ENCODE measurements around the gene LYZL6. TPM values are rescaled to one million over a fixed set of nuclear protein-coding genes. Genes with fewer than 3 reads are reported as not detected.

Gene LYZL6
- total and polyA plus RNA-seq, 12 donors: not detected

DNA sequence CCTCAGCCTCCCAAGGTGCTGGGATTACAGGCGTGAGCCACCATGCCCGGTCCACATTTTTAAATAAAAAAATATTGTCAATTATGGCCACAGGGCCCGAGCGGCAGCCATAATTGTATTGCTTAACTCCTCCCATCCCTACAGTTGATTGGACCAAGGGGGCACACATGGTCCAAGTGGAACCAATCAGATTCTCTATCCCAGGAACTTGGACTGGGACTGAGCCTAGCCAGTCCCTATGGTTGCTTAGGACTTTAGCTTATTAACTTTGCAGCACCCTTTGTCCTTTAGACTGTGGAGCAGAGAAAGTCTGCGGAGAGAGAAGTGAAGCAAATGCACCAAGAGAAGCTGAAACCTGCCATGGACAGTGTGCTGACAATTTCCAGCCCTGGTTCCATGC is 7.5 kb downstream of the LYZL6 start:
- TF ChIP-seq, protein P1, sequence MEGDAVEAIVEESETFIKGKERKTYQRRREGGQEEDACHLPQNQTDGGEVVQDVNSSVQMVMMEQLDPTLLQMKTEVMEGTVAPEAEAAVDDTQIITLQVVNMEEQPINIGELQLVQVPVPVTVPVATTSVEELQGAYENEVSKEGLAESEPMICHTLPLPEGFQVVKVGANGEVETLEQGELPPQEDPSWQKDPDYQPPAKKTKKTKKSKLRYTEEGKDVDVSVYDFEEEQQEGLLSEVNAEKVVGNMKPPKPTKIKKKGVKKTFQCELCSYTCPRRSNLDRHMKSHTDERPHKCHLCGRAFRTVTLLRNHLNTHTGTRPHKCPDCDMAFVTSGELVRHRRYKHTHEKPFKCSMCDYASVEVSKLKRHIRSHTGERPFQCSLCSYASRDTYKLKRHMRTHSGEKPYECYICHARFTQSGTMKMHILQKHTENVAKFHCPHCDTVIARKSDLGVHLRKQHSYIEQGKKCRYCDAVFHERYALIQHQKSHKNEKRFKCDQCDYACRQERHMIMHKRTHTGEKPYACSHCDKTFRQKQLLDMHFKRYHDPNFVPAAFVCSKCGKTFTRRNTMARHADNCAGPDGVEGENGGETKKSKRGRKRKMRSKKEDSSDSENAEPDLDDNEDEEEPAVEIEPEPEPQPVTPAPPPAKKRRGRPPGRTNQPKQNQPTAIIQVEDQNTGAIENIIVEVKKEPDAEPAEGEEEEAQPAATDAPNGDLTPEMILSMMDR (IDR thresholded peaks at IDR 0.05): no peak
- H3K4me1 ChIP-seq: peaks cover 0 to 19% (median 4%) of the 10 kb centered on the region in 9 donors
- H3K27me3 ChIP-seq: peaks cover 0 to 3% (median 0%) of the 10 kb centered on the region in 7 donors
- 96 to 97% methylated on average over 5 of the region's 5 CpGs for WGBS, 2 donors
- H3K9me3 ChIP-seq: no peaks in the 10 kb centered on the region
- intact Hi-C loops (cut with DNase I): loop anchor here in 1 of 10 donors (10.0 kb wide), 1 partner anchor 49 kb away; the partner anchor contains the start of genes CCL14 and CCL16
- no peak overlapping the region for H3K4me3 ChIP-seq
- H3K36me3 ChIP-seq: no peaks in the 10 kb centered on the region
- no peak overlapping the region for H3K27ac ChIP-seq
- ATAC-seq (no peak), DNase-seq (no peak)

DNA sequence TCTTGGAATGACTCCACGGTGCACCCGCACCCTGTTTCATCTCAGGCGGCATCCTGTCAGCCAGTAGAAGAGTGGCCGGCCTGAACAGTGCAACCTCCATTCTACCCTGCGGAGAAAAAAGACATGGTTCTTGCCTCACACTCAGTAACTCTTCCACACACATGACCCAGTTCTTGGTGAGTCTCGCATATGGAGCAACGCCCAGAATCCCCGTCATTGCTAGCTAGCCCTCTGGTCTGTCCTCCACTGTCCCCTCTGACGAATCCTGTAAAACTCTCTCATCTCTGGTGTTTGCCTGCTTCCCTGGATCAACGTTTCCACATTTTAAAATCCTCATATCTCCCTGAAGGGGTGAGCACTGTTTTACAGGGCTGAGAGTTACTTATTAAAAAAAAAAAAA is 8.8 kb downstream of the LYZL6 start:
- H3K27me3 ChIP-seq: peaks cover 0 to 9% (median 0%) of the 10 kb centered on the region in 7 donors
- WGBS, 2 donors: 79 to 86% methylated on average over 10 of the region's 10 CpGs
- peak in 1 of 8 donors; percentile 49 for ATAC-seq
- no peaks in the 10 kb centered on the region for H3K9me3 ChIP-seq
- peaks cover 0 to 31% (median 12%) of the 10 kb centered on the region in 9 donors for H3K4me1 ChIP-seq
- H3K36me3 ChIP-seq: no peaks in the 10 kb centered on the region
- TF ChIP-seq, protein P1 (IDR thresholded peaks at IDR 0.05): no peak
- intact Hi-C loops (cut with DNase I): loop anchor here in 1 of 10 donors (10.0 kb wide), 1 partner anchor 50 kb away; the partner anchor contains the start of genes CCL14 and CCL16
- no peak overlapping the region for H3K27ac ChIP-seq
- no peak overlapping the region for H3K4me3 ChIP-seq
- no peak for DNase-seq

DNA sequence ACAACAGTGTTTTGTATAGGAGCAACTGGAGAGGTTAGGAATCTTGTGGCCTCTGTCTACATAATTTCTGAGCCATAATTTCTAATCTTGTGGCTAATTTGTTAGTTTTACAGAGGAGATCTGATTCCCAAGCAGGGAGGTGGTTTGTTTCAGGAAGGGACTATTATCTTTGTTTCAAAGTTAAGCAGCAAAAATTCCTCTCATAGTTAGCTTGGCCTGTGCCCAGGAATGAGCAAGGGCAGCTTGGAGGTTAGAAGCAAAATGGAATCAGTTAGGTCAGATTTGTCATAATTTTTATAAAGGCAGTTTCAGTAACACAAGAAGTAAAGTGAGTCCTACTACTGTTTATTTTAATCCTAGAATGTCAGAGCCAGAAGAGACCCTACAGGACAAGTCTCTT is 10.9 kb downstream of the LYZL6 start:
- intact Hi-C loops (cut with DNase I): loop anchor here in 1 of 10 donors (10.0 kb wide), 1 partner anchor 52 kb away; the partner anchor contains the start of genes CCL14 and CCL16
- DNase-seq: no peak
- Histone ChIP-seq H3K9me3 (no peaks in the 10 kb centered on the region), H3K4me3 (no peak overlapping the region), H3K27me3 (peaks cover 0 to 22% (median 6%) of the 10 kb centered on the region in 7 donors), H3K27ac (peak overlapping the region in 1 of 10 donors; percentile 47), H3K4me1 (peaks cover 0 to 33% (median 12%) of the 10 kb centered on the region in 9 donors), H3K36me3 (no peaks in the 10 kb centered on the region)
- TF ChIP-seq, protein P1 (IDR thresholded peaks at IDR 0.05): no peak
- no peak for ATAC-seq

DNA sequence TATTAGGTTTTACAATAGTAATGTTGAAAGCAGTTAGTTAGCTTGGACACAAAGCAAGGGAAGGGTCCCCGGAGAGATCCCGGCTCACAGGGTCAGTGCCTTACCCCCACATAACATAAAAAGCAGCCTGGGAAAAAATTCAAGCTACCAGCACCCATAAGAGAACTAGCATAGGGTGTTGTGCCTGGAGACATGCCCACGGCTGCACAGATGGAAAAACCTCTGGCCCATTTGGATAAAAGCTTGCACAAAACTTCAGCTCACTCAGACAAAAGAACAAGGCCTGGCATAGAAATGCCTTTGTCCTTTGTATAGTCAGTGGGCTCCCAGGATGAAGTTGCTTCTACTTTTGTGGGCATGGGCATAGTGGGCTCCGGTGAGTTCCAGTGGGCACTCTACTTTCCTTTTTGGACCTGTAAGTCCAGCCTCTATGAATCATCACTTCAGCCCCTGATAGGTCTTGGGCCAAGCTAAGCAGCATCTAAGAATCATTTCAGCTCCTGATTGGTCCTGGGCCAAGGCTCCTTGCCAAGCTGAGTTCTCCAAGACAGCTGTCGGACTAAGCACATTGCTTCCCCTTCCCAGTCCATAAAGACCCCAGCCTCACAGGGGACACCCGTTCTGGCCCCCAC is 11.6 kb downstream of the LYZL6 start:
- H3K36me3 ChIP-seq: no peaks in the 10 kb centered on the region
- TF ChIP-seq, protein P1 (IDR thresholded peaks at IDR 0.05): no peak
- intact Hi-C loops (cut with DNase I): loop anchor here in 1 of 10 donors (10.0 kb wide), 1 partner anchor 53 kb away; the partner anchor contains the start of genes CCL14 and CCL16
- peak overlapping the region in 1 of 10 donors; percentile 47 for H3K27ac ChIP-seq
- 60 to 73% methylated on average over 6 of the region's 6 CpGs for WGBS, 2 donors
- no peaks in the 10 kb centered on the region for H3K9me3 ChIP-seq
- DNase-seq (no peak), ATAC-seq (peak in 3 of 8 donors; percentile 38 to 46 (median 41))
- peaks cover 0 to 22% (median 6%) of the 10 kb centered on the region in 7 donors for H3K27me3 ChIP-seq
- H3K4me3 ChIP-seq: no peak overlapping the region
- peaks cover 0 to 33% (median 12%) of the 10 kb centered on the region in 9 donors for H3K4me1 ChIP-seq

All from heart right ventricle (tissue), 16 donors.